ENCODE results near the gene STARD7.
A peak's percentile ranks its signal among the peaks of the same experiment; 100 is the strongest.

STARD7 gene

DNA sequence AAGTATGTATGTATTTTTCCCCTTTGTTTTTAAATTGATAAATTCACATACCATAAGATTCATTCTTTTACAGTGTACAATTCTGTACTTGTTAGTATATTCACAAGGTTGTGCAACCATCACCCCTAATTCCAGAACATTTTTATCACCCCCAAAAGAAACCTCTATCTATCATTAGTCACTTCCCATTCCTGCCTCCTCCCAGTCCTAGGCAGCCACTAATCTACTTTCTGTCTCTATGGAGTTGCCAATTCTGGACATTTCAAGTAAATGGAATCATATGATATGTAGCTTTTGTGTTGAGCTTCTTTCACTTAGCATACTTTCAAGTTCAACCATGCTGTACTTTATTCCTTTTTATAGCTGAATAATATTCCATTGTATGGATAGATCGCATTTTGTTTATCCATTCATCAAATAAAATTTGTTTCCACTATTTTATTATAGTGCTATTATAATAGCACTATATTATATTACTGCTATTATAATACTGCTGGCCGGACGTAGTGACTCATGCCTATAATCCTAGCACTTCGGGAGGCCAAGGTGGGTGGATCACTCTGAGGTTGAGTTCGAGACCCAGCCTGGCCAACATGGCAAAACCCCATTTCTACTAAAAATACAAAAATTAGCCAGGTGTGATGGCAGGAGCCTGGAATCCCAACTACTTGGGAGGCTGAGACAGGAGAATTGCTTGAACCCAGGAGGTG lies 10.9 kb downstream of the STARD7 start:
- no peak for DNase-seq (ENCODE audit: low read depth, low spot score)

DNA sequence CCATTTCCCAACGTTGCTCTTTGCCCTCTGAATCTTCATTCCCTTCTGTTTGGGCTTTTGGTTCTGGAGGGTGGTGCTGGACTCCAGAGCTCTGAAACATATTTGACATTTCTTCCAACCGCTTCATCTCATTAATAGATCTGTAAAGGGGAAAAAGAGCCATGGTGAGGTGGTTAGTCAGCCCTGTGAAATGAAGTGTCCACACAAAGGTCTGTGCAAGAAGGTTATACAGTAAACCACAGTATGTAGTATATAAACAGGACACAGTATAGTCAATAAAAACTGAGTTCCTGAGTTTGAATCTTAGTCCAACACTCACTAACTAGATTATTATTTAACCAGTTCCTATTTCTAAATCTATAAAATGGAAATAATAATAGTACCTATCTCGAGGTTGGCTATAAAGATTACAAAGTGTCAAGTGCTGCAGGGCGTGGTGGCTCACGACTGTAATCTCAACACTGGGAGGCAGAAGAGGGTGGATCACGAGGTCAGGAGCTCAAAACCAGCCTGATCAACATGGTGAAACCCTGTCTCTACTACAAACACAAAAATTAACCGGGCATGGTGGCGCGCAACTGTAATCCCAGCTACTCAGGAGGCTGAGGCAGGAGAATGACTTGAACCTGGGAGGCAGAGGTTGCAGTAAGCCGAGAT lies 13.1 kb downstream of the STARD7 start:
- DNase-seq (ENCODE audit: low read depth, low spot score): no peak

GRCh38 chr2:96191937-96192670 lies 16.5 kb downstream of the STARD7 start:
- DNase-seq (ENCODE audit: low read depth, low spot score): no peak

GRCh38 chr2:96188821-96189526 lies 19.7 kb downstream of the STARD7 start:
- DNase-seq (ENCODE audit: low read depth, low spot score): no peak

DNA sequence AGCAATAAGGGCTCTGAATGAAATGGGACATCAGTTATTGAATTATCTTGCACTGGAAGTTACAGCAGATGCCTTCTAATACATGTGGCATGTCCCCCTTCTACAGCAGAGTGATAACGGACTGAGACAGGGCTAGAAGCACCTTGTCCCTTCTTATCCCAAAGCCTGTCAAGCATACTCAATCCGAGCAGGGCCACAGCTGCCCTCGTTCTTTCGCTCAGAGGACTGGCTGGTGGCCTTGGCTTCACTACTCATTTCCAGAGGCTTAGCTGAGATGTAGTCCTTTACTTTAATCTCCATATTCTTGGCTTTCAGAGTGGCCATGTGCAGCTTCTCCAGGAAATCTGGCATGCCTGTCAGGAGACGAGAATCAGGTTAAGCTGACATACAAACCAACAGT lies 22.1 kb downstream of the STARD7 start:
- no peak for DNase-seq (ENCODE audit: low read depth, low spot score)

- no peak for DNase-seq (ENCODE audit: low read depth, low spot score)
Measured at GRCh38 chr2:96185516-96185915, 23.1 kb downstream of the STARD7 start.

- DNase-seq (ENCODE audit: low read depth, low spot score): no peak
Measured at GRCh38 chr2:96184989-96185388, 23.6 kb downstream of the STARD7 start.

DNA sequence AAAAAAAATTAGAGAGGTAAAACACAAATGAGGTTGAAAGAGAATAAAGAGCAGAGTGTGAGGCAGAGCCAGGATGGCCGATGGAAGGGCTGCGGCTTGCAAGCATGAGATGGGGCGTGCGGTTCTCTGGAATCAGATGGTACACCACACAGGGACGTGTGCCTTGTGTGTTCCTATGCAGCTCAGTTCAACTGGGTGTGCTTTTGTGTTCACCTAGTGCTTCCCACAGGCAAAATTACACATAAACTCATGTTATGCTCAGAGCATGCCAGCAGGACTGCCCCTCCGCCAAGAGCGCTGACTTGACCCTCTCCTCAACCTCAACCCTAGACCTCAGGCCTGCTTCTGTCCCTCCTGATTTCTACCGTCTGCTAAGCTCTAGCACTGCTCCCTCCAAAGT lies 24.4 kb downstream of the STARD7 start:
- no peak for DNase-seq (ENCODE audit: low read depth, low spot score)

DNA sequence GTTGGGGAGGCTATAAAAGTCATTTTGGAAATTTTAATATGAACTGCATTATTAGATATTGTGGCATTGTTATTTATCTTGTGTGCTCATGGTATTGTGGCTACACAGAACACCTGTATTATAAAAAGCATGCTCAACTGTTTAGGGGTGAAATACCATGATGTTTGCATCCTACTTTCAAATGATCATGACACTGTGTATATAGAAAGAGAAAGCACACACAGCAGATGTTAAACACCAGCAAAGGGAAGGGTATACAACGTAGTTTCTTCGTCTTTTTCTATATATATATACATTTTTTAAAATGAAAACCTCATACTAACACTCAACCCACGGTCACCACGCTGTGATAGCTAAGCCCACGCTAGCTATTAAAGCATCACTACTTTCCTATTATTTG lies 27.1 kb downstream of the STARD7 start:
- DNase-seq (ENCODE audit: low read depth, low spot score): no peak

DNA sequence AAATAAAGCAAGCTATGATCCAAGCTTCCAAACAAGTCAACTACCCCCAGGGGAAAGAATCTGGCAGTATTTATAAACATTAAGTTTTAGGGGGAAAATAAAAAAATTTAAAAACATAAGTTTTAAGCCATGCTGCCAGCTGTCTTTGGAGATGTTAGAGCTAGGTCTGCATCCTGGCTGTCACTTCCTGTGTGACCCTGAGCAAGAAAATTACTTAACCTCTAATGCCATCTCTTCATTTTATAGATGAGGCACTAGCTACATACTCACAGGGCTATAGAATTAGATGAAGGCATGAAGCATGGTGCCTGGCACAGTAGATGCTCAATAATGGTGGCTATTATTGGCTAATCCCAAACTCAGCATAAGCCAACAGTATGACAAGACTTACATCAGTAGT lies 28.1 kb downstream of the STARD7 start:
- DNase-seq (ENCODE audit: low read depth, low spot score): no peak

- no peak for DNase-seq (ENCODE audit: low read depth, low spot score)
Measured at GRCh38 chr2:96180002-96180401, 28.6 kb downstream of the STARD7 start.

DNA sequence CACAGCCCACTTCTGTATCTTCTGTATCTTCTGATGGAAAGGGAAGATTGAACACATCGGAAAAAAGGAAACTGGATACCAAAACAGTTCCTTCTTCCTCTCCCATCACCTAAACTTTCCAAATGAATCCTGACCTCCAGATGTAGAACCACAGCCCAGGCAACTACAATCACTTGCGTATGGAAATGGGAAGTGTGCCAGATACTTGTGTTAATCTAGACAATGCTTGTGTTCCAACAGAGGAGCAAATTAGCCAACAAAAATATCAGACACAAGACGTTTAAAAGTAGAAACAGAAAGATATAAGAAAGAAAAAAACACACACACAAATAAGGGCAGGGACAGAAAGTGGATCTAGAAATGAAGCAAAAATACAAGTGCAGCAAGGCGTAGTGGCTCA lies 32.0 kb downstream of the STARD7 start:
- no peak for DNase-seq (ENCODE audit: low read depth, low spot score)

GRCh38 chr2:96175951-96176350 lies 32.7 kb downstream of the STARD7 start:
- no peak for DNase-seq (ENCODE audit: low read depth, low spot score)

DNA sequence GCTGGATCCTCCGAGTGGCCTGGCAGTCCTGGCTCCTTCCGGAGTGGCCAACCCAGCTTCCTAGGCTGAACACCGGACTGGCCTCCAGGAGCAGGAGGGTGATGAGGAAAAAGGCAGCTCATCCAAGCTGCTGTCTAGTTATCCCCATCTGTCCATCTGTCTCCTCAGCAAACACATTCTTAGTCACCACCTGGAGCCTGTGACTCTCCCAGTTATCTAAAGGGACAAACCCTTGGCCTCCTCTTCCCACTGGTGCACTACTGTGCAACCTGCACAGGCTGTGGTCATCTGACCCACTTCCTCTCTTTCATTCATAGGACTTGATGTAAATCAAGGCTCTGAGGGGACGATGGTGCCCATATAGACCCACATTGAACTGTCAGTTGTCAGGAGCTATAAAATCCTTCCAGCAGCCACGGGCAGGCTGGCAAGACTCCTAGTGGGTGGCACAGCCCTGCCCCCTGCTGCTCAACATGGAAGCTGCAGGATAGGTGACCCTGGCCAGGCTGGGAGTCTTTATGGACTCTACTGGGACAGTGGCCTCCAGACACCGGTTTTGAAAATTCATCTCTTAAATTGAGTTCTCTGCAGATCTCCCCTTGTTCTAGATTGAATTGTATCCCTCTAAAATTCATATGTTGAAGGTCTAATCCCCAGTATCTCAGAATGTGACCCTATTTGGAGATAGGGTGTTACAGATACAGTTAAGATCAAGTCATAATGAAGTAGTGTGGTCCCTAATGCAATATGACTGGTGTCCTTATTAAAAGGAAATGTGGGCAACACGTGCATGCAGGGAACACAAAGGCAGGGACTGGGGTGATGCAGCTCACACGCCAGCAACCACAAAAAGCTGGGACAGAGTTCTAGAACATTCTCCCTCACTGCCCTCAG lies 34.1 kb downstream of the STARD7 start:
- peak; percentile 71 for DNase-seq (ENCODE audit: low read depth, low spot score)

DNA sequence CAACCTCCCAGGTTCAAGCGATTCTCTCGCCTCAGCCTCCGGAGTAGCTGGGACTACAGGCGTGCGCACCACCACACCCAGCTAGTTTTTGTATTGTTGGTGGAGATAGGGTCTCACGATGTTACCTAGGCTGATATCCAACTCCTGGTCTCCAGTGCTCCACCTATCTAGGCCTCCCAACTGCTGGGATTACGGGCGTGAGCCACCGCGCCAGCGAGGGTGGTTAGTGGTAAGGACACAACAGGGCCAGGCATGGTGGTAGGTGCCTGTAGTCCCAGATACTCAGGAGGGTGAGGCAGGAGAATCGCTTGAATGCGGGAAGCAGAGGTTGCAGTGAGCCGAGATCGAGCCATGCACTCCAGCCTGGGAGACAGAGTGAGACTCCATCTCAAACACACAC lies 36.8 kb downstream of the STARD7 start:
- DNase-seq (ENCODE audit: low read depth, low spot score): no peak

DNA sequence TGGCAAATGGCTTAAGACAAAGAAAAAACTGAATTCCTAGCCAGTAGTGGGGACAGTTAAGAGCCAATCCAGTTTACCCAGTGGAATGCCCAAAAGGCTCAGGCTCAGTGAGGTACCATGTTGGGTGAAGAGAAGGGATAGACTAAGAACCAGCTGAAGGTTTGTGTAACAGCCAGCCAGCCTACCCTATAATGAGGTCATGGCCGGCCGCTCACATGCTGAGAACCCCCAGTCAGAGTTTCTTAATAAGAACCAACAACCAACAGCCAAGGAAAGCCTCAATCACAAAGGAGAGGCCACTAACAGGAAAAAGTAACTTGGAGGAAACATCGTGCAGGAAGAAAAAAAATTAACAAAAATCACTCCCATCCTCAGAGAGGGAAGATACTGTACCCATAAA lies 38.0 kb downstream of the STARD7 start:
- DNase-seq (ENCODE audit: low read depth, low spot score): no peak

DNA sequence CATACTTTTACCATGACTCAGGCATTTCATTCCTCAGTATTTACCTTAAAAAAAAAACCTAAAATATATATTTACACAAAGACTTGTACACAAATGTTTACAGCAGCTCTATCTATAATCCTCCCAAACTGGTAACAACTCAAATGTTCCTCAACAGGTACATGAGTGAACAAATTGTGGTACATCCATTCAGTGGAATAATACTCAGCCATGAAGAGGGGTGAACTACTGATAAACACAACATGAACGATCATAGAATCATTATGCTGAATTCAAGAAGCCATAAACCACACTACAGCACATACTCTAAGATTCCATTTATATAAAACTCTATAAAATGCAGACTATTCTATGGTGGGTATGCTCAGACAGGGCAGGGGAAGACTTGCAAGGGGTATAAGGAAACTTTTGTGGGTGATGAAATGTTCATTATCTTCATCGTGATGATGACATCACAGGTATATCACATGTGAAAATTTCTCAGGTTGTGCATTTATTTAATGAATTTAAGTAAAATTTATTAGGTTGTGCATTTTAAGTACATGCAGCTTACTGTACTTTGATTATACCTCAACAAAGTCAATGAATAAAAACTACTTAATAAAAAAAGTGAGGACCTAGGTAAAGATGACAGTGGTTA lies 38.6 kb downstream of the STARD7 start:
- no peak for DNase-seq (ENCODE audit: low read depth, low spot score)

DNA sequence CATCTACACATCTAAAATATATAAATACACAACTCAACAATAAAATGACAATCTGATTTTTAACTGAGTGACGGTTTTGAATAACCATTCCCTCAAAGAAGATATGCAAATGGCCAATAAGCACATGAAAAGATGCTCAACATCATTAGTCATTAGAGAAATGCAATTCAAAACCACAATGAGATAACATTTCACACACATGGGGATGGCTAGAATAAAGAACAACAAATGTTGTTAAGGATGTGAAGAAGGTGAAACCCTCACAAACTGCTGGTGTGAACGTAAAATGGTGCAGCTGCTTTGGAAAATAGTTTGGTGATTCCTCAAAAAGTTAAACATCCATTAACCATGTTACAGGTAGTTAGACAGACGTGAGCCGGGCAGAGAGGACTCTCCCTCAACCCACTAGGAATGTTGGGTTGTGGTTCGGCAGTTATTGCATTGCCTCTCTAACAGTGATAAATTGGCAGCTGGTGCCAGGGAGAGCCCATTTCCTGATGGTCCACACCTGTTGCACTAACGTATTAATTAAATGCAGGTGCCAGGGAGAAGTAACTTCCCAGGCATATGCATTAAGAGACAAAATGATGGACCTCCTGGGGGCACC lies 41.1 kb downstream of the STARD7 start:
- DNase-seq (ENCODE audit: low read depth, low spot score): no peak

DNA sequence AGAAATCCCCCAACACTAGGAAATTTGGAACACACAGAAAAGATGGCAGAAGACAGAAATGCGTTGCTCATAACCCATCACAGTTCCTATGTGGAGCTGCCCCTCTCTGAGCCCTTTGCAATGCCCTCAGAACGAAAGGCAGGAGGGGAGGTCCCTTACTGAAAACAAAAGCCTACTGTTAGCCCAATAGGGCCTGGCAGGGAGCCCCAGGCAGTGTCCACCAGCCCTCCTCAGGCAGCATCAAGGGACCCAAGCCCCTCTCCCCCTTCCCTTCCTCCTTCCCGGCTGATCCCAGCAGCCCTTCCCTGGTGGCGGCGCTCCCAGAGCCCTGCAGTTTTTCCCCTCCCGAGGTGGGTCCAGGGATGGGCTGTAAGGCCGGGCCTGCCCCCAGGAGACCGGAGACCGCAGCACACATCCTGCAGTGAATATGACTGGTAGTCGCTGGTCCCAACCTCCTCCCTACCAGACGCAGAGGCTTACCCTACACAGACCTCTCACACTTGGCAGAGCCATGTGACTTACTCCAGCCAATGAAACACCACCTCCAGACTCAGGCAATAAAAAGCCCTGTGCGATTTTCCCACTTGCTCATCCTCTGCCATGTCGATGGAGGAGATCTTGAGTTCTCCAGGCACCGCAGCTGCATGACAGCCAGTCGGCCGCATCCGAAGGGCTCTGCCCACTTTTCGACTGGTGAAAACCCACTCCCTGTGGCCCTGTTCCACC lies 44.0 kb downstream of the STARD7 start:
- no peak for DNase-seq (ENCODE audit: low read depth, low spot score)

Data from activated naive CD8-positive, alpha-beta T cell treated with anti-CD3 and anti-CD28 coated beads, Interleukin-2, amount 50 U/mL, for 16 hours (primary cell).